PC-3 (cell line): Measurements from ENCODE around the gene IFITM10. TPM values are rescaled to one million over a fixed set of nuclear protein-coding genes. Genes with fewer than 3 reads are reported as not detected.
A peak's percentile ranks its signal among the peaks of the same experiment; 100 is the strongest.

Source experiments
- ATAC-seq: fragments of 200-7000 bp; cut with Tn5 transposase; 2 replicates; pipeline ENCODE4 v1.9.1; 2020; ENCODE audit warnings: mild to moderate bottlenecking, moderate library complexity
- BruUV-seq: library from RNA; stranded (reverse); fragments of 400-500 nt; replicated peaks from 2 replicates; lab custom pipeline; 2021; lab: Mats Ljungman, UMichigan
- CTCF ChIA-PET: fragments of 300-600 bp; sonication (Branson Sonifier 250); formaldehyde crosslinking; loops from one replicate; lab custom pipeline; 2022; ENCODE audit warnings: antibody characterized with exemption; lab: Charles Lee
- POLR2A ChIA-PET: fragments of 300-600 bp; sonication (Branson Sonifier 250); formaldehyde crosslinking; loops from one replicate; lab custom pipeline; 2022; ENCODE audit warnings: antibody characterized with exemption; ENCODE audit not compliant: unreplicated experiment; lab: Charles Lee
- DNase-seq: peaks from one replicate; pipeline ENCODE4 v3.0.0-alpha.2; 2015
- H2AFZ ChIP-seq: fragments of 300-600 bp; sonication (generic); 2 replicates; pipeline ENCODE4 v1.6.0; 2016; ENCODE audit warnings: antibody characterized with exemption, low read length
- H3F3A ChIP-seq: fragments of 300-600 bp; sonication (generic); one replicate; pipeline ENCODE4 v1.6.0; 2017; ENCODE audit warnings: antibody characterized with exemption, low read length, control low read depth, mild to moderate bottlenecking; ENCODE audit not compliant: unreplicated experiment
- H3K27ac ChIP-seq: fragments of 300-600 bp; sonication (generic); 2 replicates; pipeline ENCODE4 v1.5.1; 2016; ENCODE audit warnings: mild to moderate bottlenecking, low read length
- H3K27me3 ChIP-seq: fragments of 300-600 bp; sonication (generic); 2 replicates; pipeline ENCODE4 v1.6.1; 2016; ENCODE audit warnings: low read length, mixed read lengths
- H3K36me3 ChIP-seq: fragments of 300-600 bp; sonication (generic); 2 replicates; pipeline ENCODE4 v1.6.1; 2016; ENCODE audit warnings: low read depth, mixed run types, low read length, mixed read lengths
- H3K4me1 ChIP-seq: fragments of 300-600 bp; sonication (generic); 2 replicates; pipeline ENCODE4 v1.5.1; 2016; ENCODE audit warnings: low read length; ENCODE audit not compliant: insufficient read depth
- H3K4me2 ChIP-seq: fragments of 300-600 bp; sonication (generic); 2 replicates; pipeline ENCODE4 v1.6.0; 2016; ENCODE audit warnings: low read length
- H3K4me3 ChIP-seq: fragments of 300-600 bp; sonication (generic); 2 replicates; pipeline ENCODE4 v1.5.1; 2016; ENCODE audit warnings: mild to moderate bottlenecking, low read length, mixed read lengths
- H3K79me2 ChIP-seq: fragments of 300-600 bp; sonication (generic); 2 replicates; pipeline ENCODE4 v1.6.1; 2017; ENCODE audit warnings: low read length, mixed read lengths
- H3K9ac ChIP-seq: fragments of 300-600 bp; sonication (generic); 2 replicates; pipeline ENCODE4 v1.6.0; 2016; ENCODE audit warnings: mild to moderate bottlenecking, low read length
- H3K9me2 ChIP-seq: fragments of 300-600 bp; sonication (generic); replicated peaks from 2 replicates; pipeline ENCODE4 v1.6.1; 2016; ENCODE audit warnings: mixed run types, low read length, mixed read lengths
- H3K9me3 ChIP-seq: fragments of 300-600 bp; sonication (generic); 2 replicates; pipeline ENCODE4 v1.6.1; 2016; ENCODE audit warnings: low read length, mixed read lengths
- H4K20me1 ChIP-seq: fragments of 300-600 bp; sonication (generic); 2 replicates; pipeline ENCODE4 v1.6.1; 2016; ENCODE audit warnings: low read length, mixed read lengths
- CTCF ChIP-seq: fragments of 300-600 bp; sonication (generic); conservative IDR thresholded peaks from 2 replicates; pipeline ENCODE4 v1.5.1; 2017; ENCODE audit warnings: antibody characterized with exemption, low read depth, mild to moderate bottlenecking, low read length
- EZH2 ChIP-seq: fragments of 300-600 bp; sonication (generic); IDR thresholded peaks from one replicate; pipeline ENCODE4 v1.6.1; 2017; ENCODE audit warnings: antibody characterized with exemption, mild to moderate bottlenecking, low read length; ENCODE audit not compliant: unreplicated experiment
- EZH2phosphoT487 ChIP-seq: fragments of 300-600 bp; sonication (generic); IDR thresholded peaks from 2 replicates; pipeline ENCODE4 v1.6.1; 2018; ENCODE audit warnings: mild to moderate bottlenecking, antibody characterized with exemption, low read length, borderline replicate concordance
- intact Hi-C: fragments of 100-400 bp; cut with micrococcal nuclease; formaldehyde crosslinking; loops from 2 replicates; pipeline ENCODE4 v1.9.0; 2023
- total RNA-seq: library from RNA; depleted of rRNA; stranded (reverse); fragments of >200 nt; gene quantifications from 2 replicates; pipeline ENCODE4 v1.2.3, GENCODE V29; 2014

Gene IFITM10
- total RNA-seq, 1 experiment from 2014 or later, result 1.4 TPM

- DNase-seq (peak; percentile 6), ATAC-seq (no peak)
- no peaks in the 10 kb centered on the region for H3K36me3 ChIP-seq
- intact Hi-C loops, result loop anchor here (10.0 kb wide), 1 partner anchor 65 kb away; no protein-coding TSS in a partner anchor
- no peaks in the 10 kb centered on the region for H3F3A ChIP-seq
- H3K27me3 ChIP-seq, result peaks cover 43% of the 10 kb centered on the region
- ChIA-PET CTCF (no interaction called here), POLR2A (no interaction called here)
- no peak overlapping the region for H3K4me3 ChIP-seq
- no peak for TF ChIP-seq EZH2
- no peak for TF ChIP-seq CTCF
- no peak for TF ChIP-seq EZH2phosphoT487
- H3K9me2 ChIP-seq, result no peaks in the 10 kb centered on the region
- no peaks in the 10 kb centered on the region for H3K9me3 ChIP-seq
- H2AFZ ChIP-seq, result no peak overlapping the region
- no peak overlapping the region for H3K9ac ChIP-seq
- no peaks in the 10 kb centered on the region for H3K79me2 ChIP-seq
- H3K4me1 ChIP-seq, result no peaks in the 10 kb centered on the region
- H3K4me2 ChIP-seq, result no peak overlapping the region
- H3K27ac ChIP-seq, result no peak overlapping the region
- no peaks in the 10 kb centered on the region for H4K20me1 ChIP-seq
- no TSS peak for BruUV-seq
Observed at GRCh38 chr11:1729692-1730011, 20.7 kb downstream of the IFITM10 start.

GRCh38 chr11:1728931-1729691 lies 21.3 kb downstream of the IFITM10 start:
- H3F3A ChIP-seq, result no peaks in the 10 kb centered on the region
- H3K27me3 ChIP-seq, result peaks cover 41% of the 10 kb centered on the region
- CTCF ChIA-PET, result no interaction called here
- ATAC-seq, result no peak
- no TSS peak for BruUV-seq
- H3K9me2 ChIP-seq, result no peaks in the 10 kb centered on the region
- no peak for TF ChIP-seq EZH2phosphoT487
- no peak for TF ChIP-seq EZH2
- TF ChIP-seq CTCF, result no peak
- H3K27ac ChIP-seq, result no peak overlapping the region
- no peaks in the 10 kb centered on the region for H3K79me2 ChIP-seq
- no peaks in the 10 kb centered on the region for H3K36me3 ChIP-seq
- no peak for DNase-seq
- H4K20me1 ChIP-seq, result no peaks in the 10 kb centered on the region
- no peak overlapping the region for H3K9ac ChIP-seq
- no peaks in the 10 kb centered on the region for H3K4me1 ChIP-seq
- H3K9me3 ChIP-seq, result no peaks in the 10 kb centered on the region
- intact Hi-C loops, result loop anchor here (10.0 kb wide), 1 partner anchor 66 kb away; no protein-coding TSS in a partner anchor
- POLR2A ChIA-PET, result no interaction called here
- no peak overlapping the region for H2AFZ ChIP-seq
- no peak overlapping the region for H3K4me2 ChIP-seq
- H3K4me3 ChIP-seq, result no peak overlapping the region

- no peak overlapping the region for H3K4me2 ChIP-seq
Observed at GRCh38 chr11:1728301-1728700, 22.1 kb downstream of the IFITM10 start.

More at GRCh38 chr11:1728301-1728700, 22.1 kb downstream of the IFITM10 start:
- Histone ChIP-seq H3K79me2 (no peaks in the 10 kb centered on the region), H4K20me1 (no peaks in the 10 kb centered on the region), H3K9ac (no peak overlapping the region), H3K9me3 (no peaks in the 10 kb centered on the region), H3K27ac (no peak overlapping the region), H2AFZ (no peak overlapping the region), H3K9me2 (no peaks in the 10 kb centered on the region), H3K27me3 (peaks cover 42% of the 10 kb centered on the region), H3K4me3 (no peak overlapping the region), H3F3A (no peaks in the 10 kb centered on the region), H3K4me1 (no peaks in the 10 kb centered on the region), H3K36me3 (no peaks in the 10 kb centered on the region)
- BruUV-seq, result no TSS peak
- DNase-seq (no peak), ATAC-seq (no peak)
- POLR2A ChIA-PET, result no interaction called here
- intact Hi-C loops, result loop anchor here (10.0 kb wide), 1 partner anchor 66 kb away; no protein-coding TSS in a partner anchor
- TF ChIP-seq EZH2phosphoT487 (no peak), CTCF (no peak), EZH2 (no peak)
- CTCF ChIA-PET, result no interaction called here
